Type B pancreatic cell (in vitro differentiated cells): Measurements from ENCODE around the gene FOXP4. TPM values are rescaled to one million over a fixed set of nuclear protein-coding genes. Genes with fewer than 3 reads are reported as not detected.
"Not testable (repeated sequence)": the region's sequence is repeated elsewhere in the genome, so short reads cannot be mapped to it uniquely, and the experiment has no call there.

Experiments
- DNase-seq: peaks from one replicate; pipeline ENCODE4 v3.0.0; 2021; ENCODE audit warnings: mixed read lengths; ENCODE audit not compliant: unreplicated experiment; ENCODE audit errors: extremely low spot score
- H3K27ac Mint-ChIP-seq: 2 replicates; pipeline ENCODE4 v1.8.0; 2021; ENCODE audit warnings: mild to moderate bottlenecking, mixed read lengths
- H3K27me3 Mint-ChIP-seq: 2 replicates; pipeline ENCODE4 v1.8.0; 2021; ENCODE audit warnings: mixed read lengths
- H3K36me3 Mint-ChIP-seq: 2 replicates; pipeline ENCODE4 v1.8.0; 2021; ENCODE audit warnings: mixed read lengths
- H3K4me1 Mint-ChIP-seq: one replicate; pipeline ENCODE4 v1.8.0; 2021; ENCODE audit warnings: mixed read lengths; ENCODE audit not compliant: unreplicated experiment
- H3K4me3 Mint-ChIP-seq: 2 replicates; pipeline ENCODE4 v1.8.0; 2021; ENCODE audit warnings: mild to moderate bottlenecking, mixed read lengths
- H3K9me3 Mint-ChIP-seq: 2 replicates; pipeline ENCODE4 v1.8.0; 2021; ENCODE audit warnings: mixed read lengths
- CTCF ChIP-seq: fragments of 200-600 bp; sonication (generic); conservative IDR thresholded peaks from 2 replicates; pipeline ENCODE4 v1.5.0; 2021; ENCODE audit warnings: antibody characterized with exemption, mild to moderate bottlenecking
- total RNA-seq: library from RNA; stranded (reverse); gene quantifications from 2 replicates; pipeline ENCODE4 v1.2.1, GENCODE V29; 2021; ENCODE audit warnings: low replicate concordance

The FOXP4 gene
- total RNA-seq, 1 donor from 2014 or later: 100 TPM

- Mint-ChIP-seq H3K4me1 (peaks cover 11% of the 10 kb centered on the region), H3K27me3 (no peaks in the 10 kb centered on the region), H3K4me3 (no peak overlapping the region), H3K9me3 (peaks cover 9% of the 10 kb centered on the region), H3K36me3 (no peaks in the 10 kb centered on the region), H3K27ac (no peak overlapping the region)
- DNase-seq: no peak
- TF ChIP-seq CTCF: no peak
Measured at GRCh38 chr6:41615311-41615710, 69.1 kb downstream of the FOXP4 start.

GRCh38 chr6:41618598-41618997 lies 72.4 kb downstream of the FOXP4 start:
- no peak overlapping the region for H3K4me3 Mint-ChIP-seq
- no peak for DNase-seq
- no peaks in the 10 kb centered on the region for H3K36me3 Mint-ChIP-seq
- H3K4me1 Mint-ChIP-seq: peaks cover 21% of the 10 kb centered on the region
- H3K9me3 Mint-ChIP-seq: no peaks in the 10 kb centered on the region
- TF ChIP-seq CTCF: no peak
- H3K27ac Mint-ChIP-seq: no peak overlapping the region
- H3K27me3 Mint-ChIP-seq: no peaks in the 10 kb centered on the region

GRCh38 chr6:41619193-41619592 lies 73.0 kb downstream of the FOXP4 start:
- not testable (repeated sequence) for H3K27ac Mint-ChIP-seq, H3K9me3 Mint-ChIP-seq, H3K27me3 Mint-ChIP-seq, H3K4me3 Mint-ChIP-seq, DNase-seq, H3K36me3 Mint-ChIP-seq
- H3K4me1 Mint-ChIP-seq: peaks cover 21% of the 10 kb centered on the region

- Mint-ChIP-seq H3K27me3 (no peaks in the 10 kb centered on the region), H3K4me3 (no peak overlapping the region), H3K9me3 (no peaks in the 10 kb centered on the region), H3K27ac (no peak overlapping the region), H3K36me3 (no peaks in the 10 kb centered on the region), H3K4me1 (peaks cover 30% of the 10 kb centered on the region)
- DNase-seq: no peak
- TF ChIP-seq CTCF: no peak
Measured at GRCh38 chr6:41621367-41621766, 75.2 kb downstream of the FOXP4 start.

GRCh38 chr6:41621802-41622201 lies 75.6 kb downstream of the FOXP4 start:
- no peaks in the 10 kb centered on the region for H3K36me3 Mint-ChIP-seq
- H3K9me3 Mint-ChIP-seq: no peaks in the 10 kb centered on the region
- no peak for TF ChIP-seq CTCF
- no peak overlapping the region for H3K4me3 Mint-ChIP-seq
- no peaks in the 10 kb centered on the region for H3K27me3 Mint-ChIP-seq
- no peak for DNase-seq
- H3K4me1 Mint-ChIP-seq: peaks cover 34% of the 10 kb centered on the region
- H3K27ac Mint-ChIP-seq: peak overlapping the region; percentile 77

GRCh38 chr6:41622206-41622988 lies 76.2 kb downstream of the FOXP4 start:
- Mint-ChIP-seq H3K9me3 (no peaks in the 10 kb centered on the region), H3K36me3 (no peaks in the 10 kb centered on the region), H3K4me3 (peak overlapping the region; percentile 10), H3K4me1 (peaks cover 38% of the 10 kb centered on the region), H3K27me3 (no peaks in the 10 kb centered on the region), H3K27ac (peak overlapping the region; percentile 77)
- DNase-seq: no peak
- TF ChIP-seq CTCF: no peak
